Activated T-helper 17 cell treated with anti-CD3 and anti-CD28 coated beads, Interleukin-2, amount 50 U/mL, for 72 hours (primary cell): ENCODE results near the gene ZBTB37. TPM values are rescaled to one million over a fixed set of nuclear protein-coding genes. Genes with fewer than 3 reads are reported as not detected.

Source experiments
- total RNA-seq, 2 donors: library from RNA; stranded (reverse); gene quantifications; one replicate each; pipeline ENCODE4 v1.2.3, GENCODE V29; 2022

ZBTB37 gene
- total RNA-seq, 2 donors from 2014 or later, result 10.4 to 14.2 TPM

Other genes starting within 250 kb of the ZBTB37 start
- not detected for gene TEX50, start 233.0 kb upstream of the ZBTB37 start, total RNA-seq
- not detected for gene ANKRD45, start 198.5 kb upstream of the ZBTB37 start, total RNA-seq
- 10 to 100 TPM; 12.5 to 16.1 TPM for gene KLHL20, start 153.4 kb upstream of the ZBTB37 start, total RNA-seq
- gene DARS2, start 43.7 kb upstream of the ZBTB37 start, total RNA-seq, result 10 to 100 TPM; 25.8 to 38.5 TPM
- 10 to 100 TPM; 25.5 to 33.9 TPM for gene CENPL, start 43.5 kb upstream of the ZBTB37 start, total RNA-seq
- 100 to 1,000 TPM; 646 to 717 TPM for gene GAS5, start 391 bp upstream of the ZBTB37 start, total RNA-seq
- under 1 TPM; 0.35 to 0.77 TPM for gene SERPINC1, start 48.9 kb downstream of the ZBTB37 start, total RNA-seq
- gene RC3H1, start 154.0 kb downstream of the ZBTB37 start, total RNA-seq, result 10 to 100 TPM; 25.4 to 38.5 TPM